K562 (cell line): ENCODE results near the gene MYH15.

Experiments used
- CTCF ChIP-seq, 3 experiments: IDR thresholded peaks in 2 of 3; conservative IDR thresholded peaks in 1 of 3; 2 replicates each; pipeline ENCODE4 v1.5.1; 2011 to 2012; ENCODE audit warnings: low read length in 3 of 3, mild to moderate bottlenecking in 3 of 3, control low read depth in 2 of 3, improper control_type of control experiment in 1 of 3, inconsistent platforms in 1 of 3, low read depth in 1 of 3, mixed read lengths in 1 of 3, moderate library complexity in 1 of 3; ENCODE audit not compliant: insufficient read depth in 2 of 3
- HDAC1 ChIP-seq, 2 experiments: fragments of 450-650 bp; IDR thresholded peaks; 2 replicates each; pipeline ENCODE4 v1.6.1; 2016 to 2017; ENCODE audit warnings: inconsistent platforms in 1 of 2, mild to moderate bottlenecking in 1 of 2, moderate library complexity in 1 of 2

- no peak for TF ChIP-seq HDAC1 (IDR thresholded peaks at IDR 0.05)
- TF ChIP-seq CTCF (IDR thresholded peaks at IDR 0.05 in 2 of 3, conservative IDR thresholded peaks at IDR 0.05 in 1 of 3; ENCODE audit: insufficient read depth in 2 of 3, low read depth in 1 of 3, low read length in 3 of 3): no peak
Measured at GRCh38 chr3:108473711-108474110, 36.7 kb downstream of the MYH15 start.
